ENCODE data around the gene COPG1. TPM values are rescaled to one million over a fixed set of nuclear protein-coding genes. Genes with fewer than 3 reads are reported as not detected.

The COPG1 gene
- total RNA-seq, 3 donors from 2014 or later, result 82.6 to 121 (median 102) TPM

GRCh38 chr3:129271674-129272073, 22.3 kb downstream of the COPG1 start:
- Histone ChIP-seq H3K4me1 (no peaks in the 10 kb centered on the region), H3K27ac (no peak overlapping the region), H3K27me3 (no peaks in the 10 kb centered on the region), H3K4me3 (no peak overlapping the region), H3K9me3 (no peaks in the 10 kb centered on the region), H3K36me3 (peaks cover 29% of the 10 kb centered on the region)
- intact Hi-C loops (cut with DNase I; ENCODE audit: low total_unique reads), result no loop called here
- TF ChIP-seq POLR2AphosphoS5 (IDR thresholded peaks at IDR 0.05) (no peak), CTCF (IDR thresholded peaks at IDR 0.05) (no peak), POLR2A (IDR thresholded peaks at IDR 0.05) (no peak)
- no peak for DNase-seq (ENCODE audit: low spot score in 2 of 2)

GRCh38 chr3:129276385-129276784, 27.0 kb downstream of the COPG1 start:
- DNase-seq (ENCODE audit: low spot score in 2 of 2), result no peak
- Histone ChIP-seq H3K9me3 (no peaks in the 10 kb centered on the region), H3K4me3 (no peak overlapping the region), H3K36me3 (peaks cover 18% of the 10 kb centered on the region), H3K27ac (no peak overlapping the region), H3K4me1 (peaks cover 0 to 8% of the 10 kb centered on the region in 2 donors), H3K27me3 (no peaks in the 10 kb centered on the region)
- intact Hi-C loops (cut with DNase I; ENCODE audit: low total_unique reads), result no loop called here
- no peak for TF ChIP-seq POLR2AphosphoS5 (IDR thresholded peaks at IDR 0.05)
- no peak for TF ChIP-seq POLR2A (IDR thresholded peaks at IDR 0.05)
- no peak for TF ChIP-seq CTCF (IDR thresholded peaks at IDR 0.05)

GRCh38 chr3:129277829-129278271, 28.4 kb downstream of the COPG1 start:
- Histone ChIP-seq H3K4me3 (peak overlapping the region; percentile 88 to 92 (median 90)), H3K27me3 (no peaks in the 10 kb centered on the region), H3K27ac (peak overlapping the region; percentile 93 to 96), H3K9me3 (no peaks in the 10 kb centered on the region), H3K36me3 (peaks cover 6% of the 10 kb centered on the region), H3K4me1 (peaks cover 0 to 8% of the 10 kb centered on the region in 2 donors)
- intact Hi-C loops (cut with DNase I; ENCODE audit: low total_unique reads), result no loop called here
- TF ChIP-seq CTCF (IDR thresholded peaks at IDR 0.05) (no peak), POLR2A (IDR thresholded peaks at IDR 0.05) (no peak), POLR2AphosphoS5 (IDR thresholded peaks at IDR 0.05) (no peak)
- DNase-seq (ENCODE audit: low spot score in 2 of 2), result no peak

- Histone ChIP-seq H3K4me1 (peaks cover 0 to 8% of the 10 kb centered on the region in 2 donors), H3K27ac (peak within 1 kb of the TSS; percentile 93 to 96), H3K4me3 (peak within 1 kb of the TSS; percentile 88 to 92 (median 90)), H3K27me3 (no peaks in the 10 kb centered on the region), H3K36me3 (peaks cover 6% of the 10 kb centered on the region), H3K9me3 (no peaks in the 10 kb centered on the region)
- peak; percentile 86 to 92 for DNase-seq (ENCODE audit: low spot score in 2 of 2)
- intact Hi-C loops (cut with DNase I; ENCODE audit: low total_unique reads), result no loop called here
- TF ChIP-seq CTCF (IDR thresholded peaks at IDR 0.05) (peak in 1 of 3 donors; percentile 11), POLR2A (IDR thresholded peaks at IDR 0.05) (peak; percentile 31), POLR2AphosphoS5 (IDR thresholded peaks at IDR 0.05) (peak; percentile 62 to 83 (median 66))
These were observed 29.1 kb downstream of the COPG1 start, which contains the start of gene HMCES for GRCh38 chr3:129278439-129278965. Gene HMCES (plus strand): TSS chr3:129278870. CDS start chr3:129279733, 863 bp downstream.

Data from breast epithelium (tissue), 4 donors.